IgD-negative memory B cell (primary cell): ENCODE results near the gene SMIM36. TPM values are rescaled to one million over a fixed set of nuclear protein-coding genes. Genes with fewer than 3 reads are reported as not detected.
A peak's percentile ranks its signal among the peaks of the same experiment; 100 is the strongest.
"Not testable (repeated sequence)": the region's sequence is repeated elsewhere in the genome, so short reads cannot be mapped to it uniquely, and the experiment has no call there.

ENCODE experiments used
- H3K27ac Mint-ChIP-seq, 3 donors: one replicate each; pipeline ENCODE4 v1.8.0; 2020 to 2022; ENCODE audit warnings: mild to moderate bottlenecking in 3 of 3, mixed read lengths in 3 of 3, moderate library complexity in 1 of 3
- H3K27me3 Mint-ChIP-seq: one replicate; pipeline ENCODE4 v1.8.0; 2021; ENCODE audit warnings: mixed read lengths
- H3K36me3 Mint-ChIP-seq: one replicate; pipeline ENCODE4 v1.8.0; 2020; ENCODE audit warnings: mild to moderate bottlenecking, mixed read lengths
- H3K4me1 Mint-ChIP-seq, 3 donors: one replicate each; pipeline ENCODE4 v1.8.0; 2020 to 2022; ENCODE audit warnings: mixed read lengths in 3 of 3, mild to moderate bottlenecking in 1 of 3
- H3K4me3 Mint-ChIP-seq, 4 donors: one replicate each; pipeline ENCODE4 v1.8.0; 2020 to 2022; ENCODE audit warnings: mild to moderate bottlenecking in 4 of 4, mixed read lengths in 4 of 4, moderate library complexity in 3 of 4
- H3K9me3 Mint-ChIP-seq, 3 donors: one replicate each; pipeline ENCODE4 v1.8.0; 2020 to 2021; ENCODE audit warnings: mixed read lengths in 3 of 3, mild to moderate bottlenecking in 1 of 3
- polyA plus RNA-seq: library from polyadenylated mRNA; unstranded; fragments of 300-500 nt; fragmentation: Illumina TruSeq; gene quantifications from one replicate; pipeline ENCODE4 v1.2.3, GENCODE V29; 2021

SMIM36 gene
- polyA plus RNA-seq, 1 donor from 2014 or later, result not detected

DNA sequence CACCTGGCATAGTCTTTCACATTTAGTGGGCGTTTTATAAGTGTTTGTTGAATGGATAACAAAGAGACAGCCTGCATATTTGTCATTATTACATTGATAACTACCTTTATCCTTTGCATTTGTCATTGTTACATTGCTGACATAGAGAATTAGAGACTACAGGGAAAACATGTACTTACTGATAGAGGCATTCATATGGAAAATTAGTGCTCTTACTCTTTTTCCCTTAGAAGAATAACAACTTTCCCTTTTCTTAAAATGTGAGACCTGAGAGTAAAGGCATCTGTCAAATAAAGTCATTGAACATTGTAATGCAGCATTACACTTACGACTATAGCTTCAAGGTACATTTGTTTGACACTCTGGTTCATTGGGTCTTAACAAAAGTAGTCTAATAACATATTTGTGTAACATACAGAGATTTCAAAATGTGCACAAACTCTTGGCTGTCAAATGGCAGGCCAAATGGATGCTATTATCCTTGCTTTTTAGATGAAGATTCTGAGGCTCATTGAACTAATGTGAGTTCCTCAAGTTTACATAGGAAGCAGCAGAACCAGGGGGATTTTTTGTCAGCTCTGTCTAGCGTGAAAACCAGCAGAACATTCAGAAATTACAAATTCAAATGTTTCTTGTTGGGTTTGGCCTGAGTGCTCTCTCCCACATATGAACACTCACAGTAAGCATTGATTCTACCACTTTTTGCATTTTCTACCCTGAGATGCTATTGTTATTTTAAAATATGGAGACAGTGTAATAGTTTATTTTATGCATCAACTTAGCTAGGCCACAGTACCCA lies 28.5 kb downstream of the SMIM36 start:
- Mint-ChIP-seq H3K9me3 (no peaks in the 10 kb centered on the region), H3K4me1 (peaks cover 0 to 6% (median 4%) of the 10 kb centered on the region in 3 donors), H3K27ac (no peak overlapping the region), H3K36me3 (peaks cover 2% of the 10 kb centered on the region), H3K27me3 (peaks cover 4% of the 10 kb centered on the region), H3K4me3 (no peak overlapping the region)

DNA sequence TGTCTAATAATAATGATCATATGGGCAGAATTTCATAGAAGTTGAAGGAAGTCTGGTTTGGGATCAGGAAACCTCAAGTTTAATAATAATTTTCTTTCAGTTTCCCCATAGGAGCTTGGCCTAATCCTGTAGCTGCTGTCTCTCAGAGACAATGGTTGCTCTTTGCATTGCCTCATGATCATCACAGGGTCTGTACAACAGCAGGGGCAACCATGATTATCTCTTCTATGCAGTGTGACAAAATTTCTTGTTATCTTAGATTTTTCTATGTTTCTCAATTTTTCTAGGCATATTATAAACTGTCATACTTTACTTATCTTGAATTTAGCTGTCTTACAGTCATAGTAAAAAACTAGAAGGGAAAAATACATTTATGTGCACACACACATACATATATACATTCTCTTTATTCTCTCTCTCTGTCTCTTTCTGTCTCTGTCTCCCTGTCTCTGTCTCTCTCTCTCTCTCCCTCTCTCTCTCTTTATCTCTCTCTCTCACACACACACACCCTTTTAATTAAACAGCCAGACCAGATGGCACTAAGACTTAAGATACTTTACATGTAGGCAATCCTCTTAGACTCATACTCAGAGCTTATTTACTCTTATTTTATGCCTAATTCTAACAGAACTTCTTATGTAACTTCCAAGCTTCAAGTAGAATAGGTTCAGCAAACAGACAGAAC lies 30.5 kb downstream of the SMIM36 start:
- Mint-ChIP-seq H3K27ac (no peak overlapping the region), H3K9me3 (no peaks in the 10 kb centered on the region), H3K36me3 (no peaks in the 10 kb centered on the region), H3K4me1 (peaks cover 0 to 6% (median 4%) of the 10 kb centered on the region in 3 donors), H3K27me3 (peaks cover 4% of the 10 kb centered on the region), H3K4me3 (no peak overlapping the region)

GRCh38 chr17:55479903-55480302 lies 31.3 kb downstream of the SMIM36 start:
- H3K27me3 Mint-ChIP-seq, result peaks cover 4% of the 10 kb centered on the region
- H3K9me3 Mint-ChIP-seq, result no peaks in the 10 kb centered on the region
- H3K36me3 Mint-ChIP-seq, result no peaks in the 10 kb centered on the region
- no peak overlapping the region for H3K27ac Mint-ChIP-seq
- H3K4me3 Mint-ChIP-seq, result no peak overlapping the region
- peaks cover 0 to 6% (median 4%) of the 10 kb centered on the region in 3 donors for H3K4me1 Mint-ChIP-seq

DNA sequence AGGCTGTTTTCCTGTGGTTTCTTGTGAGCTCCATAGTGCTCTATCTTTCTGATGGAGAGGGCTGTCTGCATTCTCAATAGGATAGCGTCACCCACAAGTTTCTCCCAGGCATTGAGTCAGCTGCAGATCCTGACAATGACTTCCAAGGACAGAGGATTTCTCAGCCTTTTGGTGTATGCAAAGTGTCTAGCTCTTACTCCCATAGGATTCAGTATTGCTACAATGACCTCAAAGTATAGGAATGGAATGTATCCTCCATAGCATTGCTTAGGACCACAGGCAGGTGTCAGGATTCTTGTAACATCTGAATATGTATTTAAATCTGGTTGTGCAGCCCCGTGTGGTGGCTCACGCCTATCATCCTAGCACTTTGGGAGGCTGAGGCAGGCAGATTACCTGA lies 32.3 kb downstream of the SMIM36 start:
- no peaks in the 10 kb centered on the region for H3K9me3 Mint-ChIP-seq
- peaks cover 0 to 6% (median 6%) of the 10 kb centered on the region in 3 donors for H3K4me1 Mint-ChIP-seq
- no peaks in the 10 kb centered on the region for H3K36me3 Mint-ChIP-seq
- no peak overlapping the region for H3K27ac Mint-ChIP-seq
- H3K27me3 Mint-ChIP-seq, result peaks cover 4% of the 10 kb centered on the region
- no peak overlapping the region for H3K4me3 Mint-ChIP-seq

- peaks cover 0 to 9% (median 0%) of the 10 kb centered on the region in 3 donors for H3K9me3 Mint-ChIP-seq
- peak overlapping the region in 1 of 4 donors; percentile 11 for H3K4me3 Mint-ChIP-seq
- H3K36me3 Mint-ChIP-seq, result peaks cover 2% of the 10 kb centered on the region
- no peak overlapping the region for H3K27ac Mint-ChIP-seq
- peaks cover 11% of the 10 kb centered on the region for H3K27me3 Mint-ChIP-seq
- peaks cover 9 to 28% (median 10%) of the 10 kb centered on the region in 3 donors for H3K4me1 Mint-ChIP-seq
These were observed 44.6 kb downstream of the SMIM36 start for GRCh38 chr17:55466671-55467070.

- H3K4me3 Mint-ChIP-seq, H3K36me3 Mint-ChIP-seq, H3K27ac Mint-ChIP-seq, H3K9me3 Mint-ChIP-seq: not testable (repeated sequence)
- Mint-ChIP-seq H3K27me3 (peaks cover 11% of the 10 kb centered on the region), H3K4me1 (peaks cover 9 to 29% (median 10%) of the 10 kb centered on the region in 3 donors)
These were observed 45.5 kb downstream of the SMIM36 start for GRCh38 chr17:55465771-55466170.

DNA sequence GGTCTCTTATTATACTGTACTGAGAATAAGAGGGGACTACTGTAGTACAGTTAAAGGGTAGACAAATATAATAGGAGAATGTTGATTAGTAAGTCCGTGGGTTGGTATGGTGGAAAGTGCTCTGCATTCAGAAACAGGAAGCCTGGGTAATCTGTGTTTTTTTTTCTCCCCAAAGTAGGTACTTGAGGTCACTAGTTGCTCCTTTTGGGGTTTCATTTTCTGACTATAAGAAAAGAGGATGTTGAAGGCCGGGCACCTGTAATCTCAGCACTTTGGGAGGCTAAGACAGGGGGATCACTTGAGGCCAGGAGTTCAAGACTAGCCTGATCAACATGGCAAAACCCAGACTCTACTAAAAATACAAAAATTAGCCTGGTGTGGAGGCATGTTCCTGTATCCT lies 47.7 kb downstream of the SMIM36 start:
- Mint-ChIP-seq H3K9me3 (peaks cover 0 to 7% (median 0%) of the 10 kb centered on the region in 3 donors), H3K4me1 (peaks cover 13 to 33% (median 15%) of the 10 kb centered on the region in 3 donors), H3K27me3 (peaks cover 7% of the 10 kb centered on the region), H3K27ac (no peak overlapping the region), H3K36me3 (peaks cover under 1% of the 10 kb centered on the region), H3K4me3 (no peak overlapping the region)

DNA sequence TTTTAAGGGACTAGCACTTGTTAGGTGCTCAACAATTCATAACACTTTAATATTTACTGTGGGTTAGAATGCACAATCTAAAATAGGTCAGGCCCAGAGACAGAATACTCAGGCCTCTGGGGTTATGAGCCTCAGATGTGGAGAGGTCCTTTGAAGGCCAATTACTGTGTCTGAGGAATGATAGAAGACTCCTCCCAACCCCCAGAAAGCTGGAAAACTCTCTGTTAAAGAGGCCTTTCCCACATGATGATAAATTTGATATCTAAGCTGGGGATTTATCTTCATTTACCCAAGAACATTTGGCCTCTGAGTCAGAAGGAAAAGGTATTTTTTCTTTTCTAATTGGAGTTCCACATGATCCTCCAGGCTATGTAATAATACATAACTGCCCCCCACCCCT lies 48.5 kb downstream of the SMIM36 start:
- Mint-ChIP-seq H3K4me1 (peaks cover 13 to 27% (median 16%) of the 10 kb centered on the region in 3 donors), H3K27ac (no peak overlapping the region), H3K36me3 (no peaks in the 10 kb centered on the region), H3K9me3 (no peaks in the 10 kb centered on the region), H3K4me3 (no peak overlapping the region), H3K27me3 (peaks cover 6% of the 10 kb centered on the region)

- Mint-ChIP-seq H3K9me3 (no peaks in the 10 kb centered on the region), H3K4me1 (peaks cover 13 to 27% (median 16%) of the 10 kb centered on the region in 3 donors), H3K27ac (no peak overlapping the region), H3K36me3 (no peaks in the 10 kb centered on the region), H3K27me3 (peaks cover 5% of the 10 kb centered on the region), H3K4me3 (no peak overlapping the region)
These were observed 49.0 kb downstream of the SMIM36 start for GRCh38 chr17:55462234-55462633.

GRCh38 chr17:55458978-55459377 lies 52.3 kb downstream of the SMIM36 start:
- H3K9me3 Mint-ChIP-seq, result no peaks in the 10 kb centered on the region
- H3K4me1 Mint-ChIP-seq, result peaks cover 9 to 18% (median 11%) of the 10 kb centered on the region in 3 donors
- H3K36me3 Mint-ChIP-seq, result no peaks in the 10 kb centered on the region
- H3K27ac Mint-ChIP-seq, result peak overlapping the region in 1 of 3 donors; percentile 61
- peaks cover 4% of the 10 kb centered on the region for H3K27me3 Mint-ChIP-seq
- no peak overlapping the region for H3K4me3 Mint-ChIP-seq

DNA sequence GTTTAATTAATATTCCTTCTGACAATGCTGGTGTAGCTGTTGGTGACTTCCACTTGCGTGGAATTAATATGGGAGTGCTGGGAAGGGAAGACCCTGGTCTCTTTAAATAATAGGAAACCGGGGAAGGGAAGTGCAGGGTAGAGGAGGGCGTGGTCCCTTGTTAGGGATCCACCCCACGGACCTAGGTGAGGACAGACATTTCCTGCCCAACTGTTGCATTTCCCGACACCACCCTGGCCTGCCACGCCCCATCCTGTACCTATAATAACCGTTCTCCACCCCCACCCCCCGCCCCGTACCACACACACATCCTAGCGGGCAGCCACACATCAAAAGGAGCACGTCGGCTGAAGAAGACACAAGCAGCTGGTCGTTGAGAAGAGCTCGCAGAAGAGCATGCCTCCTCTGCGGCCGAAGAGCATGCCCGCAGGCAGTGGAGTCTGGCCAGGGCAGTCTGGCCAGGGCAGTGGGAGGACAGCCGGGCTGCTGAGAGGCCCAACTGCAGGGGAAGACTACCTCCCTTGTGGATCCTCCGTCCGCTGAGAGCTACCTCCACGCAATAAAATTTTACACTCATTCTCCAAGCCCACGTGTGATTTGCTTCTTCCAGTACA lies 52.9 kb downstream of the SMIM36 start:
- Mint-ChIP-seq H3K4me1 (peaks cover 6 to 12% (median 8%) of the 10 kb centered on the region in 3 donors), H3K4me3 (peak overlapping the region in 2 of 4 donors; percentile 30 to 56), H3K27me3 (peaks cover 4% of the 10 kb centered on the region), H3K36me3 (no peaks in the 10 kb centered on the region), H3K27ac (peak overlapping the region in 1 of 3 donors; percentile 61), H3K9me3 (no peaks in the 10 kb centered on the region)

- Mint-ChIP-seq H3K9me3 (no peaks in the 10 kb centered on the region), H3K4me3 (no peak overlapping the region), H3K4me1 (peaks cover 4 to 7% (median 7%) of the 10 kb centered on the region in 3 donors), H3K36me3 (no peaks in the 10 kb centered on the region), H3K27me3 (peaks cover 4% of the 10 kb centered on the region), H3K27ac (no peak overlapping the region)
These were observed 54.7 kb downstream of the SMIM36 start for GRCh38 chr17:55456307-55457240.

- H3K9me3 Mint-ChIP-seq, result no peaks in the 10 kb centered on the region
- H3K4me3 Mint-ChIP-seq, result no peak overlapping the region
- H3K27ac Mint-ChIP-seq, result no peak overlapping the region
- peaks cover 4 to 7% (median 7%) of the 10 kb centered on the region in 3 donors for H3K4me1 Mint-ChIP-seq
- H3K27me3 Mint-ChIP-seq, result peaks cover 6% of the 10 kb centered on the region
- H3K36me3 Mint-ChIP-seq, result no peaks in the 10 kb centered on the region
These were observed 56.3 kb downstream of the SMIM36 start for GRCh38 chr17:55454906-55455474.
